GM23338 (cell line): ENCODE data around the gene PKIB. TPM values are rescaled to one million over a fixed set of nuclear protein-coding genes. Genes with fewer than 3 reads are reported as not detected.
"Not testable (repeated sequence)": the region's sequence is repeated elsewhere in the genome, so short reads cannot be mapped to it uniquely, and the experiment has no call there.

ENCODE experiments used
- ATAC-seq: fragments of 200-7000 bp; cut with Tn5 transposase; 3 replicates; pipeline ENCODE4 v1.9.1; 2020
- DNase-seq: peaks from one replicate; pipeline ENCODE4 v3.0.0-alpha.2; 2015; ENCODE audit warnings: low spot score
- H2AFZ ChIP-seq: fragments of 200-600 bp; sonication (generic); 2 replicates; pipeline ENCODE4 v1.8.0; 2016; ENCODE audit warnings: antibody characterized with exemption, mild to moderate bottlenecking, moderate library complexity
- H3F3A ChIP-seq: fragments of 200-600 bp; sonication (generic); replicated peaks from 2 replicates; pipeline ENCODE4 v1.8.0; 2017; ENCODE audit warnings: antibody characterized with exemption, mixed run types, low read depth
- H3K27ac ChIP-seq: fragments of 200-600 bp; sonication (generic); 2 replicates; pipeline ENCODE4 v1.6.1; 2016; ENCODE audit warnings: low read depth
- H3K27me3 ChIP-seq: fragments of 200-600 bp; sonication (generic); 2 replicates; pipeline ENCODE4 v1.8.0; 2016; ENCODE audit warnings: mild to moderate bottlenecking, mixed run types, moderate library complexity; ENCODE audit not compliant: insufficient read depth
- H3K36me3 ChIP-seq: fragments of 200-600 bp; sonication (generic); 2 replicates; pipeline ENCODE4 v1.8.0; 2016; ENCODE audit warnings: mild to moderate bottlenecking; ENCODE audit not compliant: insufficient read depth
- H3K4me1 ChIP-seq: fragments of 200-600 bp; sonication (generic); 2 replicates; pipeline ENCODE4 v1.8.0; 2016; ENCODE audit warnings: mild to moderate bottlenecking, moderate library complexity; ENCODE audit not compliant: insufficient read depth
- H3K4me2 ChIP-seq: fragments of 200-600 bp; sonication (generic); 2 replicates; pipeline ENCODE4 v1.7.1; 2017; ENCODE audit warnings: mixed run types
- H3K4me3 ChIP-seq: fragments of 200-600 bp; sonication (generic); 2 replicates; pipeline ENCODE4 v1.6.1; 2016; ENCODE audit warnings: mixed run types
- H3K79me2 ChIP-seq: fragments of 200-600 bp; sonication (generic); replicated peaks from 2 replicates; pipeline ENCODE4 v1.8.0; 2017; ENCODE audit warnings: mild to moderate bottlenecking; ENCODE audit not compliant: insufficient read depth
- H3K9me2 ChIP-seq: fragments of 200-600 bp; sonication (generic); 2 replicates; pipeline ENCODE4 v1.8.0; 2017; ENCODE audit not compliant: insufficient read depth
- H4K20me1 ChIP-seq: fragments of 200-600 bp; sonication (generic); replicated peaks from 2 replicates; pipeline ENCODE4 v1.8.0; 2017; ENCODE audit warnings: mild to moderate bottlenecking; ENCODE audit not compliant: insufficient read depth
- H3K27ac Mint-ChIP-seq: 2 replicates; pipeline ENCODE4 v1.8.0; 2020; ENCODE audit warnings: inconsistent platforms, mild to moderate bottlenecking, moderate library complexity, mixed read lengths
- H3K27me3 Mint-ChIP-seq: 3 replicates; pipeline ENCODE4 v1.8.0; 2022; ENCODE audit warnings: low read depth, mild to moderate bottlenecking, moderate library complexity, mixed read lengths, inconsistent platforms; ENCODE audit not compliant: insufficient read depth, poor library complexity
- H3K36me3 Mint-ChIP-seq: 3 replicates; pipeline ENCODE4 v1.8.0; 2021; ENCODE audit warnings: low read depth, mild to moderate bottlenecking, inconsistent platforms, moderate library complexity, mixed read lengths
- H3K4me1 Mint-ChIP-seq: 3 replicates; pipeline ENCODE4 v1.8.0; 2020; ENCODE audit warnings: mild to moderate bottlenecking, inconsistent platforms, mixed read lengths
- H3K4me3 Mint-ChIP-seq: 3 replicates; pipeline ENCODE4 v1.8.0; 2021; ENCODE audit warnings: moderate library complexity, mild to moderate bottlenecking, inconsistent platforms, mixed read lengths
- H3K9me3 Mint-ChIP-seq: 3 replicates; pipeline ENCODE4 v1.8.0; 2020; ENCODE audit warnings: moderate library complexity, mild to moderate bottlenecking, inconsistent platforms, mixed read lengths
- CTCF ChIP-seq, 2 experiments: fragments of 200-600 bp in 1 of 2; sonication (generic) in 1 of 2; conservative IDR thresholded peaks; 2 replicates each; pipeline versions ENCODE4 v1.5.1 to v1.6.1; 2016 to 2017; ENCODE audit warnings: antibody characterized with exemption in 2 of 2, low read depth in 2 of 2, mild to moderate bottlenecking in 2 of 2, moderate library complexity in 1 of 2
- ETS1 ChIP-seq: IDR thresholded peaks from 2 replicates; pipeline ENCODE4 v1.6.1; 2016; ENCODE audit warnings: antibody characterized with exemption
- JUNB ChIP-seq: IDR thresholded peaks from one replicate; pipeline ENCODE4 v1.6.1; 2016; ENCODE audit warnings: antibody characterized with exemption; ENCODE audit not compliant: unreplicated experiment
- POLR2AphosphoS5 ChIP-seq: IDR thresholded peaks from 2 replicates; pipeline ENCODE4 v1.6.1; 2016; ENCODE audit warnings: antibody characterized with exemption, low read depth
- ZNF462 ChIP-seq: fragments of 250-450 bp; sonication (Bioruptor Pico); IDR thresholded peaks from 2 replicates; pipeline ENCODE4 v1.5.0; 2020; ENCODE audit warnings: mild to moderate bottlenecking, moderate library complexity
- polyA plus RNA-seq: library from polyadenylated mRNA; unstranded; fragments of >200 nt; fragmentation: Nextera tagmentation; extraction: Ambion mirVana; gene quantifications from 2 replicates; pipeline ENCODE4 v1.2.1, GENCODE V29; 2016
- total RNA-seq: library from RNA; depleted of rRNA; stranded (reverse); fragments of >200 nt; shearing (Covaris generic); gene quantifications from 2 replicates; pipeline ENCODE4 v1.2.3, GENCODE V29; 2014

PKIB gene
- total and polyA plus RNA-seq, 2 experiments from 2014 or later = 125 to 170 TPM

- Histone ChIP-seq H3F3A (no peaks in the 10 kb centered on the region), H4K20me1 (no peaks in the 10 kb centered on the region), H3K79me2 (no peaks in the 10 kb centered on the region), H3K27me3 (no peaks in the 10 kb centered on the region), H3K4me3 (no peak overlapping the region), H3K36me3 (no peaks in the 10 kb centered on the region), H2AFZ (no peak overlapping the region), H3K4me2 (no peak overlapping the region), H3K27ac (no peak overlapping the region), H3K9me2 (no peaks in the 10 kb centered on the region), H3K4me1 (peaks cover 13% of the 10 kb centered on the region)
- Mint-ChIP-seq H3K9me3 (no peaks in the 10 kb centered on the region; the same call in 2 of the 3 replicates), H3K4me3 (no peak overlapping the region), H3K27me3 (no peaks in the 10 kb centered on the region), H3K4me1 (peaks cover 11% of the 10 kb centered on the region), H3K27ac (no peak overlapping the region), H3K36me3 (no peaks in the 10 kb centered on the region)
- DNase-seq (no peak), ATAC-seq (no peak)
- no peak for TF ChIP-seq CTCF (conservative IDR thresholded peaks at IDR 0.05; ENCODE audit: low read depth in 2 of 2)
- no peak for TF ChIP-seq POLR2AphosphoS5
These were observed 129.9 kb downstream of the PKIB start for GRCh38 chr6:122740091-122740490.

GRCh38 chr6:122740936-122741335, 130.7 kb downstream of the PKIB start:
- H3K4me1 ChIP-seq = peaks cover 5% of the 10 kb centered on the region
- DNase-seq = no peak
- no peaks in the 10 kb centered on the region for H3F3A ChIP-seq
- TF ChIP-seq ETS1 = no peak
- no peak for TF ChIP-seq JUNB
- Mint-ChIP-seq H3K36me3 (no peaks in the 10 kb centered on the region), H3K4me3 (no peak overlapping the region), H3K27me3 (no peaks in the 10 kb centered on the region), H3K9me3 (no peaks in the 10 kb centered on the region; the same call in 2 of the 3 replicates), H3K27ac (no peak overlapping the region), H3K4me1 (peaks cover 3% of the 10 kb centered on the region; the same call in 2 of the 3 replicates)
- H3K27ac ChIP-seq = no peak overlapping the region
- H3K9me2 ChIP-seq = no peaks in the 10 kb centered on the region
- H4K20me1 ChIP-seq = no peaks in the 10 kb centered on the region
- no peaks in the 10 kb centered on the region for H3K36me3 ChIP-seq
- no peaks in the 10 kb centered on the region for H3K79me2 ChIP-seq
- no peak overlapping the region for H3K4me2 ChIP-seq
- no peak overlapping the region for H2AFZ ChIP-seq
- no peaks in the 10 kb centered on the region for H3K27me3 ChIP-seq
- H3K4me3 ChIP-seq = no peak overlapping the region
- ATAC-seq = no peak

GRCh38 chr6:122744247-122744646, 134.0 kb downstream of the PKIB start:
- not testable (repeated sequence) for H3K4me3 ChIP-seq, ATAC-seq, H3K4me1 Mint-ChIP-seq, H3K27ac ChIP-seq, H3K4me2 ChIP-seq, H3K4me1 ChIP-seq, H3K9me2 ChIP-seq, H4K20me1 ChIP-seq, H3F3A ChIP-seq, H3K79me2 ChIP-seq, H2AFZ ChIP-seq, H3K27me3 ChIP-seq, H3K4me3 Mint-ChIP-seq, H3K36me3 Mint-ChIP-seq, H3K36me3 ChIP-seq, H3K27me3 Mint-ChIP-seq
- peak; percentile 30 for DNase-seq
- TF ChIP-seq ZNF462 (CRISPR knock-in tag) = 0 out of 2 replicates have a peak, but pooled peaks have one; percentile 29
- TF ChIP-seq CTCF (conservative IDR thresholded peaks at IDR 0.05; ENCODE audit: low read depth in 2 of 2) = peak in 1 of 2 experiments; percentile 52; a peak in 2 of 4 replicates
- Mint-ChIP-seq H3K9me3 (peaks cover 14% of the 10 kb centered on the region), H3K27ac (0 out of 2 replicates have a peak overlapping the region, but pooled peaks have one; percentile 23)
